ENCODE results near the gene GLIS2.

The GLIS2 gene

GRCh38 chr16:4288148-4288921, 27.5 kb upstream of the GLIS2 start:
- TF ChIP-seq TAF1 (IDR thresholded peaks at IDR 0.05; ENCODE audit: borderline replicate concordance, insufficient read depth, low read length) (no peak), FOXP2 (optimal IDR thresholded peaks at IDR 0.05; ENCODE audit: borderline replicate concordance, extremely low read depth, extremely low read length, insufficient read depth) (peak; percentile 26)

GRCh38 chr16:4290236-4290830, 25.5 kb upstream of the GLIS2 start:
- TF ChIP-seq POLR2AphosphoS5 (IDR thresholded peaks at IDR 0.05; ENCODE audit: low read depth, low read length) (no peak), SIN3A (IDR thresholded peaks at IDR 0.05; ENCODE audit: borderline replicate concordance, insufficient read depth, low read length) (no peak), FOXP2 (optimal IDR thresholded peaks at IDR 0.05; ENCODE audit: borderline replicate concordance, extremely low read depth, extremely low read length, insufficient read depth) (no peak), TAF1 (IDR thresholded peaks at IDR 0.05; ENCODE audit: borderline replicate concordance, insufficient read depth, low read length) (no peak)
- TF ChIP-seq, protein P1, sequence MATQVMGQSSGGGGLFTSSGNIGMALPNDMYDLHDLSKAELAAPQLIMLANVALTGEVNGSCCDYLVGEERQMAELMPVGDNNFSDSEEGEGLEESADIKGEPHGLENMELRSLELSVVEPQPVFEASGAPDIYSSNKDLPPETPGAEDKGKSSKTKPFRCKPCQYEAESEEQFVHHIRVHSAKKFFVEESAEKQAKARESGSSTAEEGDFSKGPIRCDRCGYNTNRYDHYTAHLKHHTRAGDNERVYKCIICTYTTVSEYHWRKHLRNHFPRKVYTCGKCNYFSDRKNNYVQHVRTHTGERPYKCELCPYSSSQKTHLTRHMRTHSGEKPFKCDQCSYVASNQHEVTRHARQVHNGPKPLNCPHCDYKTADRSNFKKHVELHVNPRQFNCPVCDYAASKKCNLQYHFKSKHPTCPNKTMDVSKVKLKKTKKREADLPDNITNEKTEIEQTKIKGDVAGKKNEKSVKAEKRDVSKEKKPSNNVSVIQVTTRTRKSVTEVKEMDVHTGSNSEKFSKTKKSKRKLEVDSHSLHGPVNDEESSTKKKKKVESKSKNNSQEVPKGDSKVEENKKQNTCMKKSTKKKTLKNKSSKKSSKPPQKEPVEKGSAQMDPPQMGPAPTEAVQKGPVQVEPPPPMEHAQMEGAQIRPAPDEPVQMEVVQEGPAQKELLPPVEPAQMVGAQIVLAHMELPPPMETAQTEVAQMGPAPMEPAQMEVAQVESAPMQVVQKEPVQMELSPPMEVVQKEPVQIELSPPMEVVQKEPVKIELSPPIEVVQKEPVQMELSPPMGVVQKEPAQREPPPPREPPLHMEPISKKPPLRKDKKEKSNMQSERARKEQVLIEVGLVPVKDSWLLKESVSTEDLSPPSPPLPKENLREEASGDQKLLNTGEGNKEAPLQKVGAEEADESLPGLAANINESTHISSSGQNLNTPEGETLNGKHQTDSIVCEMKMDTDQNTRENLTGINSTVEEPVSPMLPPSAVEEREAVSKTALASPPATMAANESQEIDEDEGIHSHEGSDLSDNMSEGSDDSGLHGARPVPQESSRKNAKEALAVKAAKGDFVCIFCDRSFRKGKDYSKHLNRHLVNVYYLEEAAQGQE (IDR thresholded peaks at IDR 0.05; ENCODE audit: insufficient read depth in 1 of 2, low read depth in 2 of 2, low read length in 2 of 2) = no peak

DNA sequence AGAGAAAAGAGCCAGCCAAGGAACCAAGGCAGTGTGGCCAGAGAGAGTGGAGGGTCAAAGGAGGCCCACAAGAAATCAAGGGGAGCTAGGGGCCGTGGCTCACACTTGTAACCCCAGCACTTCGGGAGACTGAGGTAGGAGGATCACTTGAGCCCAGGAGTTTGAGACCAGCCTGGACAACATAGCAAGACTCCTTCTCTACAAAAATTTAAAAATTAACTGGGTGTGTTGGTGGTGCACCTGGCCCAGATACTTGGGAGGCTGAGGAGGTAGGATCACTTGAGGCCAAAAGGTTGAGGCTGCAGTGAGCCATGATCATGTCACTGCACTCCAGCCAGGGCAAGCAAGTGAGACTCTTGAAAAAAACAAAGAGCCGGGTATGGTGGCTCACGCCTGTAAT, 24.2 kb upstream of the GLIS2 start:
- TF ChIP-seq POLR2AphosphoS5 (IDR thresholded peaks at IDR 0.05; ENCODE audit: low read depth, low read length) (no peak), SIN3A (IDR thresholded peaks at IDR 0.05; ENCODE audit: borderline replicate concordance, insufficient read depth, low read length) (no peak), FOXP2 (optimal IDR thresholded peaks at IDR 0.05; ENCODE audit: borderline replicate concordance, extremely low read depth, extremely low read length, insufficient read depth) (no peak), TAF1 (IDR thresholded peaks at IDR 0.05; ENCODE audit: borderline replicate concordance, insufficient read depth, low read length) (no peak)
- TF ChIP-seq, protein P1 (IDR thresholded peaks at IDR 0.05; ENCODE audit: insufficient read depth in 1 of 2, low read depth in 2 of 2, low read length in 2 of 2) = no peak

DNA sequence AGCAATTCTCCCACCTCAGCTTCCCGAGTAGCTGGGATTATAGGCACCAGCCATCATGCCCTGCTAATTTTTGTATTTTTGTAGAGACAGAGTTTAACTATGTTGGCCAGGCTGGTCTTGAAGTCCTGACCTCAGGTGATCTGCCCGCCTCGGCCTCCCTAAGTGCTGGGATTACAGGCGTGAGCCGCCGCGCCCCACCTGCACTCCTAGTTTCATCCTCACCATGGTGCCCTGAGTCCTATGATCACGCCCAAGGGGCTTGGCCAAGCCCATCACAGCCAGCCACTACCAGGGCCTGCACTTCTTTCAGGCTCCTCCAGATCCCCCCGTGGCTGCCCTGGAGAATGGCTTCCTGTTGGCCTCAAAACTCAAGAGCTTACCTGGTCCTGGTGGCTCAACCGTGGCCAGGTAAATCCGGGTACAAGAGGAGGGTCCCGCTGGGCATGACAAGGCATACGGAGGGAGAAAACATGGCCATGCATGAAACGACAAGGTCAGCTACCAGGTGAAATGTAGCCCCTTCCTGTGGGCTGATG, 22.6 kb upstream of the GLIS2 start:
- TF ChIP-seq TAF1 (IDR thresholded peaks at IDR 0.05; ENCODE audit: borderline replicate concordance, insufficient read depth, low read length) = no peak
- no peak for TF ChIP-seq FOXP2 (optimal IDR thresholded peaks at IDR 0.05; ENCODE audit: borderline replicate concordance, extremely low read depth, extremely low read length, insufficient read depth)
- TF ChIP-seq SIN3A (IDR thresholded peaks at IDR 0.05; ENCODE audit: borderline replicate concordance, insufficient read depth, low read length) = no peak
- TF ChIP-seq POLR2AphosphoS5 (IDR thresholded peaks at IDR 0.05; ENCODE audit: low read depth, low read length) = no peak
- TF ChIP-seq, protein P1 (IDR thresholded peaks at IDR 0.05; ENCODE audit: insufficient read depth in 1 of 2, low read depth in 2 of 2, low read length in 2 of 2) = no peak

GRCh38 chr16:4293822-4294457, 21.9 kb upstream of the GLIS2 start:
- TF ChIP-seq TAF1 (IDR thresholded peaks at IDR 0.05; ENCODE audit: borderline replicate concordance, insufficient read depth, low read length) (no peak), SIN3A (IDR thresholded peaks at IDR 0.05; ENCODE audit: borderline replicate concordance, insufficient read depth, low read length) (no peak), FOXP2 (optimal IDR thresholded peaks at IDR 0.05; ENCODE audit: borderline replicate concordance, extremely low read depth, extremely low read length, insufficient read depth) (peak; percentile 23)
